WTC11 (cell line): Measurements from ENCODE around the gene LBHD1. TPM values are rescaled to one million over a fixed set of nuclear protein-coding genes. Genes with fewer than 3 reads are reported as not detected.
A peak's percentile ranks its signal among the peaks of the same experiment; 100 is the strongest.

ENCODE experiments used
- ATAC-seq: fragments of 200-7000 bp; cut with Tn5 transposase; 2 replicates; pipeline ENCODE4 v1.10.0; 2021; ENCODE audit warnings: mild to moderate bottlenecking, moderate library complexity
- CTCF ChIA-PET: fragments of 300-600 bp; sonication (Branson Sonifier 250); formaldehyde crosslinking; loops from one replicate; lab custom pipeline; 2021; ENCODE audit warnings: antibody characterized with exemption; lab: Charles Lee
- POLR2A ChIA-PET: fragments of 350-600 bp; sonication (Branson Sonifier 250); formaldehyde crosslinking; loops from one replicate; lab custom pipeline; 2021; ENCODE audit warnings: antibody characterized with exemption; lab: Charles Lee
- DNase-seq: peaks from one replicate; pipeline ENCODE4 v3.0.0; 2021; ENCODE audit warnings: low spot score
- H3K27ac Mint-ChIP-seq: 2 replicates; pipeline ENCODE4 v1.8.0; 2021; ENCODE audit warnings: mixed read lengths
- H3K27me3 Mint-ChIP-seq: 2 replicates; pipeline ENCODE4 v1.8.0; 2021; ENCODE audit warnings: low read depth, mild to moderate bottlenecking, moderate library complexity, mixed read lengths
- H3K36me3 Mint-ChIP-seq: 2 replicates; pipeline ENCODE4 v1.8.0; 2021; ENCODE audit warnings: mixed read lengths
- H3K4me1 Mint-ChIP-seq: 2 replicates; pipeline ENCODE4 v1.8.0; 2022; ENCODE audit warnings: mixed read lengths
- H3K4me3 Mint-ChIP-seq: 2 replicates; pipeline ENCODE4 v1.8.0; 2021; ENCODE audit warnings: mild to moderate bottlenecking, moderate library complexity, mixed read lengths
- H3K9me3 Mint-ChIP-seq: 2 replicates; pipeline ENCODE4 v1.8.0; 2021; ENCODE audit warnings: mixed read lengths
- AR ChIP-seq: fragments of 250-450 bp; sonication (Bioruptor Pico); IDR thresholded peaks from 2 replicates; pipeline ENCODE4 v1.9.0; 2021; ENCODE audit warnings: mild to moderate bottlenecking
- CDX4 ChIP-seq: fragments of 250-450 bp; sonication (Bioruptor Pico); IDR thresholded peaks from 2 replicates; pipeline ENCODE4 v1.9.0; 2021; ENCODE audit warnings: moderate library complexity, mild to moderate bottlenecking, inconsistent platforms, borderline replicate concordance
- E2F5 ChIP-seq: sonication (generic); formaldehyde crosslinking; IDR thresholded peaks from 2 replicates; pipeline ENCODE4 v1.8.1; 2022; ENCODE audit warnings: mild to moderate bottlenecking, moderate library complexity, missing genetic modification reagents
- ESRRA ChIP-seq: sonication (generic); formaldehyde crosslinking; IDR thresholded peaks from 2 replicates; pipeline ENCODE4 v1.8.1; 2022; ENCODE audit warnings: mild to moderate bottlenecking, missing genetic modification reagents, borderline replicate concordance
- FOXP4 ChIP-seq: sonication (generic); formaldehyde crosslinking; IDR thresholded peaks from 2 replicates; pipeline ENCODE4 v1.8.0; 2022; ENCODE audit warnings: mild to moderate bottlenecking, missing genetic modification reagents
- GTF2I ChIP-seq: fragments of 250-450 bp; sonication (Bioruptor Pico); conservative IDR thresholded peaks from 2 replicates; pipeline ENCODE4 v1.4.0; 2021; ENCODE audit warnings: mild to moderate bottlenecking
- HMGA2 ChIP-seq: fragments of 250-450 bp; sonication (Bioruptor Pico); IDR thresholded peaks from 2 replicates; pipeline ENCODE4 v1.4.0; 2021; ENCODE audit warnings: mild to moderate bottlenecking, moderate library complexity
- HMGXB4 ChIP-seq: sonication (generic); formaldehyde crosslinking; IDR thresholded peaks from 2 replicates; pipeline ENCODE4 v1.8.1; 2023; ENCODE audit warnings: mild to moderate bottlenecking, moderate library complexity, missing genetic modification reagents
- KAT7 ChIP-seq: sonication (generic); formaldehyde crosslinking; IDR thresholded peaks from 2 replicates; pipeline ENCODE4 v1.8.1; 2023; ENCODE audit warnings: missing genetic modification reagents, mild to moderate bottlenecking, borderline replicate concordance
- NFE2L1 ChIP-seq: sonication (generic); formaldehyde crosslinking; IDR thresholded peaks from 2 replicates; pipeline ENCODE4 v1.8.1; 2023; ENCODE audit warnings: missing genetic modification reagents
- PRRX2 ChIP-seq: fragments of 250-450 bp; sonication (Bioruptor Pico); IDR thresholded peaks from 2 replicates; pipeline ENCODE4 v1.8.0; 2021; ENCODE audit warnings: mild to moderate bottlenecking
- RELA ChIP-seq: sonication (generic); formaldehyde crosslinking; IDR thresholded peaks from 2 replicates; pipeline ENCODE4 v1.8.1; 2022; ENCODE audit warnings: missing genetic modification reagents, mild to moderate bottlenecking, borderline replicate concordance
- SMAD4 ChIP-seq: sonication (generic); formaldehyde crosslinking; IDR thresholded peaks from 2 replicates; pipeline ENCODE4 v1.8.0; 2022; ENCODE audit warnings: mild to moderate bottlenecking, missing genetic modification reagents
- USF2 ChIP-seq: sonication (generic); formaldehyde crosslinking; IDR thresholded peaks from 2 replicates; pipeline ENCODE4 v1.8.1; 2023; ENCODE audit warnings: mild to moderate bottlenecking, missing genetic modification reagents, moderate library complexity
- total RNA-seq: library from RNA; stranded (reverse); gene quantifications from 3 replicates; pipeline ENCODE4 v1.2.3, GENCODE V29; 2021

Gene LBHD1
- total RNA-seq, 1 experiment from 2014 or later = 4.2 TPM

GRCh38 chr11:62678433-62678769, 6.3 kb upstream of the LBHD1 start:
- H3K4me1 Mint-ChIP-seq = peaks cover 20% of the 10 kb centered on the region
- peaks cover 31% of the 10 kb centered on the region for H3K36me3 Mint-ChIP-seq
- no peak for DNase-seq
- H3K27me3 Mint-ChIP-seq = no peaks in the 10 kb centered on the region
- POLR2A ChIA-PET = interaction anchor here (1.3 kb wide), 1 partner anchor 11 kb away, joined by 6 read pairs; no protein-coding TSS in a partner anchor
- peak; percentile 7; the same call in 1 of the 2 replicates for ATAC-seq
- H3K4me3 Mint-ChIP-seq = peak overlapping the region; percentile 87
- 0 out of 2 replicates have a peak, but pooled peaks have one; percentile 9 for TF ChIP-seq KAT7
- no peak for TF ChIP-seq AR (CRISPR knock-in tag)
- H3K9me3 Mint-ChIP-seq = no peaks in the 10 kb centered on the region
- CTCF ChIA-PET = interaction anchor here (3.6 kb wide), 1 partner anchor 11 kb away, joined by 21 read pairs; the partner anchor contains the start of gene LRRN4CL
- H3K27ac Mint-ChIP-seq = peak overlapping the region; percentile 90

GRCh38 chr11:62677714-62678113, 5.6 kb upstream of the LBHD1 start:
- ChIA-PET CTCF (interaction anchor here (0.9 to 1.7 kb wide), 4 partner anchors 13 to 253 kb away, joined by 3 to 10 read pairs (median 6); partner anchors contain the start of genes C11orf98 and CSKMT), POLR2A (interaction anchor here (1.0 to 1.8 kb wide), 2 partner anchors 13 to 56 kb away, joined by 3 to 8 read pairs; partner anchors contain the start of genes B3GAT3, C11orf98 and CSKMT)
- peak overlapping the region; percentile 87 for H3K4me3 Mint-ChIP-seq
- peaks cover 24% of the 10 kb centered on the region for H3K4me1 Mint-ChIP-seq
- DNase-seq (no peak), ATAC-seq (no peak)
- no peak for TF ChIP-seq NFE2L1 (CRISPR knock-in tag)
- TF ChIP-seq HMGXB4 = no peak
- no peaks in the 10 kb centered on the region for H3K27me3 Mint-ChIP-seq
- H3K9me3 Mint-ChIP-seq = no peaks in the 10 kb centered on the region
- peaks cover 36% of the 10 kb centered on the region for H3K36me3 Mint-ChIP-seq
- peak overlapping the region; percentile 90 for H3K27ac Mint-ChIP-seq

GRCh38 chr11:62677156-62677555, 5.1 kb upstream of the LBHD1 start:
- no peaks in the 10 kb centered on the region for H3K9me3 Mint-ChIP-seq
- peak overlapping the region; percentile 87 for H3K4me3 Mint-ChIP-seq
- no peak for TF ChIP-seq PRRX2 (CRISPR knock-in tag)
- no peak for TF ChIP-seq FOXP4
- no peak for TF ChIP-seq E2F5 (CRISPR knock-in tag)
- no peak for TF ChIP-seq SMAD4
- no peak for TF ChIP-seq GTF2I
- no peak for TF ChIP-seq ESRRA (CRISPR knock-in tag)
- TF ChIP-seq CDX4 (CRISPR knock-in tag) = no peak
- no peak for TF ChIP-seq RELA (CRISPR knock-in tag)
- no peak for TF ChIP-seq USF2 (CRISPR knock-in tag)
- TF ChIP-seq HMGA2 (CRISPR knock-in tag) = no peak
- H3K27ac Mint-ChIP-seq = peak overlapping the region; percentile 48; the same call in 1 of the 2 replicates
- no peak for DNase-seq
- H3K4me1 Mint-ChIP-seq = peaks cover 29% of the 10 kb centered on the region
- peaks cover 37% of the 10 kb centered on the region for H3K36me3 Mint-ChIP-seq
- CTCF ChIA-PET = interaction anchor here (0.9 to 1.7 kb wide), 9 partner anchors 12 to 252 kb away, joined by 3 to 10 read pairs (median 5); partner anchors contain the start of genes BSCL2, C11orf98, CSKMT and GNG3
- no peak for ATAC-seq
- POLR2A ChIA-PET = interaction anchor here (1.0 to 1.8 kb wide), 2 partner anchors 12 to 56 kb away, joined by 3 to 8 read pairs; partner anchors contain the start of genes B3GAT3, C11orf98 and CSKMT
- no peaks in the 10 kb centered on the region for H3K27me3 Mint-ChIP-seq
